Endothelial cell of umbilical vein (primary cell): ENCODE data around the gene SLC47A2.

Source experiments
- EZH2 ChIP-seq: IDR thresholded peaks from 2 replicates; pipeline ENCODE4 v1.6.1; 2012; ENCODE audit warnings: borderline replicate concordance, low read depth, mild to moderate bottlenecking, moderate library complexity, low read length, inconsistent platforms; ENCODE audit not compliant: severe bottlenecking
- JUN ChIP-seq: IDR thresholded peaks from 2 replicates; pipeline ENCODE4 v1.6.1; 2011; ENCODE audit warnings: borderline replicate concordance, low read depth; ENCODE audit not compliant: insufficient read length, insufficient read depth
- TF ChIP-seq, protein P1 (sequence below), 2 donors: IDR thresholded peaks; 1 replicate in 1 of 2; 2 replicates in 1 of 2; pipeline ENCODE4 v1.5.1; 2011; ENCODE audit warnings: low read length in 2 of 2, mild to moderate bottlenecking in 2 of 2, moderate library complexity in 2 of 2, control low read depth in 1 of 2, inconsistent platforms in 1 of 2, low read depth in 1 of 2; ENCODE audit not compliant: insufficient read depth in 1 of 2; ENCODE audit errors: extremely low read depth in 1 of 2
- TF ChIP-seq, protein P2 (sequence below): IDR thresholded peaks from 2 replicates; pipeline ENCODE4 v1.6.1; 2011; ENCODE audit not compliant: insufficient read depth, insufficient read length

DNA sequence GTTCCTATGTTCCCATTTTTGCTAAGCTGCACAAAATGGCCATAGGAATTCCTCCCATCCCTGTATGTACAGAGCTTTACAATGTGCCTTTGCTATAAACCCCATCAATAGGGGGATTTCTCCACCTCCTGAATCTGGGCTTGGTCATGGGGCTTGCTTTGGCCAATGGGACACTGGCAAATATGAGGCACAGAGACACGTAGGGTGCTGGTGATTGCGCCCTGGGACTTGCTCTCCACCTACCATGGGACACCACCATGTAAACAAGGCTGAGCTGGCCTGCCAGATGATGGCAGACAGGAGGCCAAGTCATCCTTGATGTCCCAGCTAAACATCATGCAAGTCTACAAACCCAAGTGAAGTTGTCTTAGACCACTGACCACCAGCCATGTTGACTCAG is 47.0 kb upstream of the SLC47A2 start:
- TF ChIP-seq, protein P1, sequence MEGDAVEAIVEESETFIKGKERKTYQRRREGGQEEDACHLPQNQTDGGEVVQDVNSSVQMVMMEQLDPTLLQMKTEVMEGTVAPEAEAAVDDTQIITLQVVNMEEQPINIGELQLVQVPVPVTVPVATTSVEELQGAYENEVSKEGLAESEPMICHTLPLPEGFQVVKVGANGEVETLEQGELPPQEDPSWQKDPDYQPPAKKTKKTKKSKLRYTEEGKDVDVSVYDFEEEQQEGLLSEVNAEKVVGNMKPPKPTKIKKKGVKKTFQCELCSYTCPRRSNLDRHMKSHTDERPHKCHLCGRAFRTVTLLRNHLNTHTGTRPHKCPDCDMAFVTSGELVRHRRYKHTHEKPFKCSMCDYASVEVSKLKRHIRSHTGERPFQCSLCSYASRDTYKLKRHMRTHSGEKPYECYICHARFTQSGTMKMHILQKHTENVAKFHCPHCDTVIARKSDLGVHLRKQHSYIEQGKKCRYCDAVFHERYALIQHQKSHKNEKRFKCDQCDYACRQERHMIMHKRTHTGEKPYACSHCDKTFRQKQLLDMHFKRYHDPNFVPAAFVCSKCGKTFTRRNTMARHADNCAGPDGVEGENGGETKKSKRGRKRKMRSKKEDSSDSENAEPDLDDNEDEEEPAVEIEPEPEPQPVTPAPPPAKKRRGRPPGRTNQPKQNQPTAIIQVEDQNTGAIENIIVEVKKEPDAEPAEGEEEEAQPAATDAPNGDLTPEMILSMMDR (IDR thresholded peaks at IDR 0.05; ENCODE audit: extremely low read depth in 1 of 2, insufficient read depth in 1 of 2, low read depth in 1 of 2, low read length in 2 of 2), result no peak
- TF ChIP-seq JUN (no peak), EZH2 (no peak)
- TF ChIP-seq, protein P2, sequence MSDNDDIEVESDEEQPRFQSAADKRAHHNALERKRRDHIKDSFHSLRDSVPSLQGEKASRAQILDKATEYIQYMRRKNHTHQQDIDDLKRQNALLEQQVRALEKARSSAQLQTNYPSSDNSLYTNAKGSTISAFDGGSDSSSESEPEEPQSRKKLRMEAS, result no peak
